SIG-M5 treated with dmso at 0.1 percent for 504 hours (cell line): ENCODE data around the gene SEMA6B.
A peak's percentile ranks its signal among the peaks of the same experiment; 100 is the strongest.
"Not testable (repeated sequence)": the region's sequence is repeated elsewhere in the genome, so short reads cannot be mapped to it uniquely, and the experiment has no call there.

Experiments
- DNase-seq: peaks from one replicate; lab custom pipeline; 2025; ENCODE audit not compliant: unreplicated experiment; lab: John Stamatoyannopoulos, UW

The SEMA6B gene

DNA sequence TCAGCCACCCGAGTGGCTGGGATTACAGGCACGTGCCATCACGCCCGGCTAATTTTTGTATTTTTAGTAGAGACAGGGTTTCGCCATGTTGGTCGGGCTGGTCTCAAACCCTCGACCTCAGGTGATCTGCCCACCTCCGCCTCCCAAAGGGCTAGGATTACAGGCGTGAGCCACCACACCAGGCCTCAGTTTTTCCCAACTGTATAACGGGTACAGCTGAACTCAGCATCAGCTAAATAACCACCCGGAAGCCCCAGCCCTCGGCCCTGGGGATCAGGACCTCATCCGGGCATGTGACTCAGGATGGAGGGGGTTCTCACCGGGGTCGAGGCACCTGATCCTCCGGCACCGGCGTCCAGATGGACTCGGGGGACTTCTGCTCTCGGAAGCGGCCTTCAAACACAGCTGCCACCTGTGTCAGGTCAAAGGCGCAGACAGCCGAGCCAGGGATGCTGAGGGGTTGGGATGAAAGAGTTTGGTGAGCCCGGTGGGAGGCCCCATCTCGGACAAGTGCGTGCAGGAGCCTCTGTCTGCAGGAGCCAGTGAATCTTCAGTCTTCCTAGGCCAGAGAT is 8.9 kb downstream of the SEMA6B start:
- no peak for DNase-seq

DNA sequence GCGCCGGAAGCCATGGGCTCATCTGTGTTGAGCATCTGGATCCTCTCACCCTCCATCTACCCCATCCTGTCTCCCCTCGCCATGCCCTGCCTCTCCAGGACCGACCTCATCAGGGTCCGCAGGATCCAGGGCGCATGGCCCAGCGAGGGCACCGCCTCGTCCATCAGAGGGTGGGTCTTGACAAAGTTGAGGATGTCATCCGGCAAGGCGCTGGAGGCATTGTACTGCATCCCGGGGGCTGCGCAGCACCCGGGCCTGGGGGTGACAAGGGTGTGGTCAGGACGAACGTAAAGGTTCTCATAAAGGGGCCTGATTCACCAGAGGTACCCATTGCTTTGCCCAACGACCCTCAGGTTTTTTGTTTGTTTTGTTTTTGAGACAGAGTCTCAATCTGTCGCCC is 9.5 kb downstream of the SEMA6B start:
- DNase-seq: no peak

DNA sequence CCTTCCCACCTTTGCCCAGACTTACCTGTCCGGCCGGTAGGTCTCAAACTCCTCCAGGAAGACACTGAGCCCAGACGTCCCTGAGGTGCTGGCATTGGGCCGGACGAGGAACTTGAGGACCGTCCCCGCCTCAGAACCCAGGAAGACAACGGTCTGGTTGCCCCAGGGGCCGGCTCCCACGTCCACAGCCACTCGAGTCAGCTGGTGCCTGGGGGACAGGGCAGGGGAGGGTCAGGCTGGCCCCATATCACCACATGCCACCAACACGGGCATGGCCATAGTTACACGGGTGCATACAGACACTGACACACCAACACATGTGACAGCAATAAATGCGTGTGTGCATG is 11.3 kb downstream of the SEMA6B start:
- no peak for DNase-seq

DNA sequence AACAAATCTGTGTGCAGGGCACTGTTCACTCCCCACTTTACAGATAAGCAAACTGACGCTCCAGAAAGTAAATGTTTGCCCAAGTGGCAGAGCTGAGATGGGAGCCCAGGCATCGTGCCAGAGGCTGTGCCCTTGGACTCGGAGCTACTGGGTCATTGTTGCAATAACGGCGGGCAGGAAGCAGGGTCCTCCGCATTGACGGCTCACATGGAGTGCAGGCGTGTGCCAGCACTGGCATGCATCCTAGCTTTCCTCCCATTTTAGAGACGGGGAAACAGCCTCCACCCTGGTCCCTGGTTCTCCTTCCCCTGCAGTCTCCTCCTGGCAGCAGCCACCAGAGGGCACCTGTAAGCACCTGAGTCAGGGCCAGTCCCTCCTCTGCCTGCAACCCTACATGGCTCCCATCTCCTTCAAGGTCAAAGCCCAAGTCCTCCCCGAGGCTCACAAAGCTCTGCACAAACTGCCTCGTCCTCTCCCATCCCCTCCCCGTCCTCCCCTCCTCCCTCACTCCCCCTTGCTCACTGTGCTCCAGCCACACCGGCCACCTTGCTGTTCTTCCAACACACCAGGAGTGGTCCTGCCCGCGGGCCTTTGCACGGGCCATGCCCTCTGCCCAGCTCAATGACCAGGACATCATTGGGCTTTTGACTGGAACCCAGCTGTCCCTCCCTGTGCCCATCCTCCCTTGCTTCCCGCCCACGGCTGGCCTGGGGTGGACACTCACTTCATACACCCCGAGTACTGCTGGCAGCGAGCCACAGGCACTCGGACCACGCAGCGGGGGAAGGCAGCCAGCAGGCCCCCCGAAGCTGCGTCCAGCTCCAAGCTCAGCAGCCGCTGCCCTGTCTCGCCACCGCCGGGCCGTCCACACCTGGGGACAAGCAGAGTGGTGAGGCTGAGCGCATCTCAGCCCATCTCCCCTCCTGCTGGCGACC is 11.9 kb downstream of the SEMA6B start:
- no peak for DNase-seq

DNA sequence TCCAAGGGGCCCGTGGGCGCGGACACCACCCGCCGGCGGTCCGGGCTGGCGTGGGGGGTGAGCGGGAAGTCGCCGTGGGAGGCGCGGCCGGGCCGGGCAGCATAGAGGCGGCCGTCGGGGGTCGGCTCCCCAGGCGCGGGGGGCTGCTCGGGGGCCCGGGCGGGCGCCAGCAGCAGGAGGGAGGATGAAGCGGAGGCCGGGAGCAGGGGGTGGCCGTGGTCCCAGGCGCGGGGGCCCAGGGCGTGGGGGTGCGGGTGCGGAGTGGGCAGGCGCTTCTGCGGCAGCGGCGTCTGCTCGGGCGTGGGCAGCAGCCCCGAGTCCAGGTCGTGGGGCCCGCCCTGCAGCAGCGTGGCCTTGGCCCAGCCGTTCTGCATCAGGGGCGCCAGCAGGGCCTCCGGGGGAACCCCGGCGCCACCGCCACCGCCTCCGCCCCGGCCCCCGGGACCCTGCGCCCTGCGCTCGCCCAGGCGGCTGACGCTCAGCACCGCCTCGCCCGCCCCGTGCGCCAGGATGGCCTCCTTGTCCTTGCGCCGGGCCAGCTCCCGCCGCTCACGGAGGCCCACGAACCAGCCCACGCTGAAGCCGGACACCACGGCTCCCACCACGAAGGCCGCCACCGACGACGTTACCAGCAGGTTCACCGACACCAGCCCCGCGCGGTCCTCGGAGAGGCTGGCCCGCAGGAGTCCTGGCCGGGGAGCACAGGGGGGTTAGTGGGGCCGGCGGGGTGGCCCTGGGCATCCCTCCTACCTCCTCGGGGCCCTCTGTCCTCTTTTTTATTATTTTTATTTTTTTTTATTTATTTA is 15.4 kb downstream of the SEMA6B start:
- DNase-seq: no peak

DNA sequence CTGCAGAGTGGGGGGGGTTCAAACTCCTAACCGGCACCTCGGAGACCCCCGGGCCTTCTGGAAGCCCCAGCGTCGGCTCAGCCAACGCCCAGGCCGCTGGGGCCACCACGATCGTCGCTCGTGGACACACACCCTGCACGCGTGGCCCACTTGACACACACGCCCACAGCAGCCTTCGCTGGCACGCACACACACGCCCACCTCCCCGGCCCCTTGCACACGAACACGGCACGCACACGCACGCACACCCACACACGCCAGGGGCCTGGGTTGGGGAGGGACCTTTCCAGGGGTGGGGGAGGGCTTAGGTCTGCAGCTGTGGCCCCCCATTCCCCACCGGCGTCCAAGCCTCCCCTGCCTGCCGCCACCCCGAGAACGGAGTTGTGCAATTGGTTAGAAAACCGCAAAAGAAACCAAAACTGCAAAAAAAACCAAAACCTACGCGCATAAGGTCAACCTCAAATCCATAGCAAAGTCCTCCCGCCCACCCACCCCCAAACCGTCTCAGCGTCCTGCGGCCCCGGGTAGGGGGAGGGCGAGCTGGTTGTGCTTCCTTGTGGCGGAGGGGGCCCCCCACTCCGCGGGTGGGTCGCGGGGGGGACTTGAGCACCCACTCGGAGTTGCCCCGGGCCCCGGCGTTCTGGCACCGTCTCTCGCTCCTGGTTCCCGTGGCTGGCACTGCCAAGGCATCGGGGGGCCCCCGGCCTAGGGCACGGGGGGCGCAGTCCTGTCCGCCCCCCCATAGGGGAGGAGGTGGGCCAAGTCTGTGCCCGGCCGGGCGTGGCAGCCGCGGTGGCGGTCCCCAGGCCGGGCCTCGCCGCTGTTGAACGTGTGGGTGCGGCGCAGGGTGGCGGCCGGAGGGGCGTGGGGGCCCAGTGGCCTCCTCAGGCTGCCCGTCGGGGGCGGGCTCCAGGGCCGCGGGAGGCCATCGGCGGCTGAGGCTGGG is 16.3 kb downstream of the SEMA6B start:
- DNase-seq: peak; percentile 33

DNA sequence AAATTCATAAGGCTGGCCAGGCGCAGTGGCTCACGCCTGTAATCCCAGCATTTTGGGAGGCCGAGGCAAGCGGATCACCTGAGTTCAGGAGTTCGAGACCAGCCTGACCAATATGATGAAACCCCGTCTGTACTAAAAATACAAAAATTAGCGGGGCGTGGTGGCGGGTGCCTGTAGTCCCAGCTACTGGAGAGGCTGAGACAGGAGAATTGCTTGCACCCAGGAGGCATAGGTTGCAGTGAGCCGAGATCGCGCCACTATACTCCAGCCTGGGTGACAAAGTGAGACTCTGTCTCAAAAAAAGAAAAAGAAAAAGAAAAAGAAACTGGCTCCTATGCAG is 17.7 kb downstream of the SEMA6B start:
- DNase-seq: not testable (repeated sequence)

DNA sequence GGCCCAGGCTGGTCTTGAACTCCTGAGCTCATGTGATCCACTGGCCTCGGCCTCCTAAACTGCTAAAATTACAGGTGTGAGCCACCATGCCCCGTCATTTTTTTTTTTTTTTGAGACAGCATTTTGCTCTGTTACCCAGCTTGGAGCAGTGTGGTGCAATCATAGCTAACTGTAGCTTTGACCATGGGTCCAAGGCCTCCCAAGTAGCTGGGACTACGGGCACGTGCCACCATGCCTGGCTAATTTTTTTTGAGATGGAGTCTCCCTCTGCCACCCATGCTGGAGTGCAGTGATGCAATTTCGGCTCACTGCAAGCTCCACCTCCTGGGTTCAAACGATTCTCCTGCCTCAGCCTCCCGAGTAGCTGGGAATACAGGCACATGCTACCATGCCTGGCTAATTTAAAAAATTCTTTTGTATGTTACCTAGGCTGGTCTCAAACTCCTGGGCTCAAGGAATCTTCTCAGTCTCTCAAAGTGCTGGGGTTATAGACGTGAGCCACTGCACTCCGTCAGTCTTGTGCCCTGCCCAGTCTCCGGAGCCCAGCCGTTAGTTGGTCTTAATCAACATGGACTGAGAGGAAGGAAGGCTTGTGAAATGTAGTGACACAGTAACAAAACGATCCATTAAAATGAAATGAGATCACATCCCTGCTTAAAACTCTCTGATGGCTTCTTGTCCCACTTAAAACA is 18.2 kb downstream of the SEMA6B start:
- peak; percentile 16 for DNase-seq

DNA sequence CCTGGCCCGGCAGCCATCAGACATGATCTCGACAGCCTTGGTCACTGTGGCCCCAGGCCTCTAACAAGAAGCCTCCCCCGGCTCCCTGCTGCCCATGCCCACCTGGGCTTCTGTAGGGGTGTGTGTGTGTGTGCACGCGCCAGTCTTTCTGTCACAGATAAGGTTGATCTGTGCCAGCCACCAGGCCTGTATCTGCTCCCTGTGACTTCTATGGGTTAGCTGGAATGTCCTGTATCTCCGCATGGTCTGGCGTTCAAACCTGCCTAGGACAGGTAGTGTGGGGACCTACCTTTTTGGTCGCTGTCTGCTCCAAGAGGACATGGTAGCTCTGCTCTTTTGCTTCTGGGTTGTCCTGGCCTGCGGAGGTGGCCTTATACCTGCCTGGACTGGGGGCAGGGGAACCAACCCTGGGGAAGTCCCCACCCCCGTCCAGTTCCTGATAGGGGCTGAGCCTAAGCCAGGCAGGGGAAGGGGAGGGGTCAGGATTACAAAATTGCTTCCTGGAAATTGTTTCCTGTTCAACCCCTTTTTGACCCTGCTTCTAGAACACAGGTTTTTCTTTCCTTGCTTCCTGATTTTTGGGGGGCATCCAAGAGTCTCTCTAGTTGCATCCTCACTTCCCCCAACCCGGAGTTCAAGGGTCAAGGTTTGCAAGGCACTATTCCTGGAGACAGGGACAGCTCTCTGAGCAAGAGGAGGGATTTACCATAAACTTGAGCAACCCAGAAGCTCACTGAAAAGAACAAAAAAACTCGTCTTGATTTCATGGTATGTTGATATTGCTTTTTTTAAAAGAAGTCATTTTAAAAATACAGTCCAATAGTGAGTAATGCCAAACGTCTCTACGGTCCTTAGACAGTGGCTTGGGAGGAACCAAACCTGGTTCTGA is 19.5 kb downstream of the SEMA6B start, which contains the start of gene LRG1:
Gene LRG1 (minus strand): TSS at position 344 of the 889 bp plus-strand sequence. CDS start 23 bp downstream, at position 321.
- DNase-seq: peak; percentile 76

DNA sequence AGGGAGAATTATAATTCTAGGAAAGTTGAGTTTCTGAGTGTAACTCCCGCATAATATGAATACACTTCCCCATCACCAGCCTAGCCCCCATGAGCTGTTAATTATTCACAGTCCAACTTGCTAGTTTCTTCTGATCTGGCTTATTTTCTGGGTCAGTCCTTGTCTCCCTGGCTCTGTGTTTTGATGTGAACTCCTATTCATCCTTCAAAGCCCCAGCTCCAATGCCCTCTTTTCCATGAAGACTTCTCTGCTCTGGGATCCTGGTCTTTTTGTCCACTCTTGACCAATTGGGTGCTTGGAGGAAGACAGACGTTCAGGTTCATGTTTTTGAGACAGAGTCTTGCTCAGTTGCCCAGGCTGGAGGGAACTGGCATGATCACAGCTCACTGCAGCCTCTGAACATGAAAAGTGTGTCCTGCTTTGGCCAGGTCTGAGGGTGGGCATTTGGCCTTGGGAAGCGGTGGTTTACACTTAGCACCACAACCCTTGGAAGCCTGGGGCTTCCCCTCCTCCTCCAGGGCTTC is 20.3 kb downstream of the SEMA6B start:
- no peak for DNase-seq

DNA sequence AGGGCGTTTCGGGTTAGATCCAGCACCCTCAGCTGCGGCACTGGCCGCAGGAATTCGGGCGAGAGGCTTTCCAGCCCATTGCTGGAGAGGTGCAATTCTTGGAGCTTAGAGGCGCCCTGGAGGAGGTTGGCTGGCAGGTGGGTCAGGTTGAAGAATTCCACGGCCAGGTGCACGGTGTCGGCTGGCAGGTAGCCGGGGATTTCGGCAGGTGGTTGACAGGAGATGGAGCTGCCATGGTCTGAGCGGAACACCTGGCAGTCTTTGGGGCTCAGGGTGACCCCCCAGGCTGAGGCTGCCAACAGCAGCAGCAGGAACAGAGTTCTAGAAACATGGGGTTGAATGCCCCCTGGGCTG is 20.9 kb downstream of the SEMA6B start:
- DNase-seq: no peak

DNA sequence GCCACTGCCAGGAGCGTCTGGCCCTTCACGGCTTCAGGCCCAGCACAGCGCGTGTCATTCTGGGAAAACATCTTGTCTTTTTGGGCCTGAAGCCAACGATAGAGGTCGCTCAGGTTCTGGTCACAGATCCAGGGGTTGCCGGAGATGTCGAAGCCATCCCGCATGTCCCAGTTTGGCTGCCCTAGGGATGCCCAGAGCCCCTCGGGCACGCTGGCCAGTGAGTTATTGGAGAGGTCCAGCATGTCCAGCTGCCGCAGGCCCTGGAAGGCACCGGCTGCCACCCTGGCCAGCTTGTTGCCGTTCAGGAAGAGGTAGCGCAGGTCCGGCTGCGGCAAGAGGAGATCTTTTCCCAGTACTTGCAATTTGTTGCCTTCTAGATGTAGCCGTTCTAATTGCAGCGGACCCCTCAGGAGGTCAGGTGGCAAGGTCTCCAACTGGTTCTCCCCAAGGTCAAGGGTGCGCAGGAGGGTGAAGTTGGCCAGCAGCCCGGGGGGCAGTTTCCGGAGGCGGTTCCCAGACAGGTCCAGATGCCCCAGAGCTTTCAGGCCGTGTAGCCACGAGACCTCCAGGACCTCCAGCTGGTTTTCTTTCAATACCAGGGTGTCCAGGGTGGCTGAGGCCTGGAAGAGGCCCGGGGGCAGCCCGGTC is 21.4 kb downstream of the SEMA6B start:
- no peak for DNase-seq

DNA sequence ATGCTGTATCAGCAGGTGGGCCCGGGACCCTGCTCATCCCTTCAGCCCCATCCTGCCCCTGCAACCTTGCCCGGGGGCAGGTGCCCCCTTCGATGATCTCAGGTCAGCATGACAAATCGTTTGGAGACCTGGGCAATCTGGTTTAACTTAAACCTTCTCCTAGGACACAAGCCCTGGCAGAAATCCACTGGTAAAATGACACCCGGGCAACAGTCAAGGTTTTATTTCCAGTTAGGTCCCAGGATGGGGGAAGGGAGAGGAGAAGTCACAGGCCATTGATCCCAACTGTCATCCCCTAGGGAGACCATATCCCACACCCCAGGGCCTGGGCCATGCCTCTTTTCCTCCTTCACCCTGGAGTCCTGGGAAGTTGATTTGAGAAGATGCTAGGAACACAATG is 22.7 kb downstream of the SEMA6B start:
- no peak for DNase-seq

DNA sequence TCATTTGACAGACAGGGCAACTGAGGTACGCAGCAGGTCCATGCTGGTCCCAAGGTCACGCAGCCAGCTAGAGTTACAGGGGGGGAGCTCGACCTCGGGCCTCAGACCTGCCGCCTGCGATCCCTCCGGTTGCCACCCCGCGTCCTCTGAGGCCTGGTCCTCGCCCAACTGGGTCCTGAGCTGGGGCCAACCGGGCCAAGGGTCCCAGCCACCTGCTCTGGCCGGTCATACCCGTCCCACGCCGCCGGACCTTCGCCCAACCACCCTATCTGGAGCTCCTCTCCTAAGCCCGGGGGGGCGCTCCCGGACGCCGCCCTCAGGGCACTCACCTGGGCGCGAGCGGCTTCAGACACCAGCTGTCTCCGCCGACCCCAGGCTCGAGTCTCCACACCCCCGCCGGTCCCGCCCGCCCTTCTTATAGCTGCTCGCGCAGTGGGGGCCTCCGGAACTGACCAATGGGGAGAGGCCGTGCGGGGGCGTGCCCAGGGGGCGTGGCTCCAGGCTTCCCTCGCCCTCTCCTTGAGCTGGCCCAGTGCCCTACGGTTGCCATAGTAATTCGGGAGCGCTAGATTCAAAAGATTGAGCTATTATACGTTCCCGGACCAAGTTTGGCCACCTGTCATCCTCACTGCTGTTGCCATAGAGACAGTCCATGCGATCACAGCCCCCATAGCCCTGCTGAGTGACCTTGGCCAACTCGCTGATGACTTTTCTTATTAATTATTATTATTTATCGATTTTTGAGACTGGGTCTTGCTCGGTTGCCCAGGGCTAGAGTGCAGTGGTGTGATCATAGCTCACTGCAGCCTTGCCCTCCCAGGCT is 24.4 kb downstream of the SEMA6B start, which contains the start of gene PLIN5:
Gene PLIN5 (minus strand): TSS at position 389 of the 823 bp plus-strand sequence. CDS start 1,150 bp downstream, outside the sequence.
- DNase-seq: peak; percentile 30

DNA sequence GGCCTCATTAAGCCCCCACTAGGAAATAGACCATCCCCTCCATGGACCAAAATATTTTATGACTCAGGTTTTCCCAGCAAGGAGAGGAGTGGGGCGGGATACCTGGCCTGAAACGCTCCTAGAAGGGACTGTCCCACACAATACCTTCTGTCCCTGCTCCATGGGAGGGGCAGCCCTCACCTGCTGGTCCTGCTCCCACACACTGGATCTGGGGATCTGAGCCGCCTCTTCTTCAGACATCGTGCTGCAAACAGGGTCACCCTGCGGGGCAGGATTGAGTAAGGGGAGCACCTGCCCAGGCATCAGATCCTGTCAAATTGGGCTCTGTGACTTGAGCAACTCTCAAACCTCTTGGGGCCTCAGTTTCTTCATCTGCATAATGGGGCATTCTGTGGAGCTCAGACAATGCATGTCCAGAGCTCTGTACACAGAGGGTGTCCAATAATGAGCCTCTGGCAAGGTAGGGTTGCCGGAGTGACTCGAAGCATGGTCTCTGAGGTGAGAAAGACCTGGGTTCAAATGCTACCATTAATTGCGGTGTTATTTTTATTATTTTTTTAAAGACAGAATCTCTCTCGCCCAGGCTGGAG is 25.6 kb downstream of the SEMA6B start:
- no peak for DNase-seq

DNA sequence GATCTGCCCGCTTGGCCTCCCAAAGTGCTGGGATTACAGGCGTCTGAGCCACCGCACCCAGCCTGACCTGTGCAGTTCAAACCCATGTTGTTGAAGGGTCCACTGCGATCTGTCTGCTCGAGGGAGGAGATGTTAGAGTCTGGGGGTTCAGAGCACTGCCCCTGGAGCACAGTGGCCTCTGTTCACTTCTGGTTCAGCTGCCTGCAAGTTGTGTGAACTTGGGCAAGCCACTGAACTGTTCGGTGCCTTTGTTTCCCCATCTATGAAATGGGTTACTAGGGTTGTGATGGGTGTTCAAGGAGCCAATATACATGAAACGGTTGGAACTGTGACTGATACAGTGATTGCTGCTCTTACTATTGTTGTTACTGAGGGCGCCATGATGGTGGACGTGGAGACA is 26.1 kb downstream of the SEMA6B start:
- DNase-seq: no peak

DNA sequence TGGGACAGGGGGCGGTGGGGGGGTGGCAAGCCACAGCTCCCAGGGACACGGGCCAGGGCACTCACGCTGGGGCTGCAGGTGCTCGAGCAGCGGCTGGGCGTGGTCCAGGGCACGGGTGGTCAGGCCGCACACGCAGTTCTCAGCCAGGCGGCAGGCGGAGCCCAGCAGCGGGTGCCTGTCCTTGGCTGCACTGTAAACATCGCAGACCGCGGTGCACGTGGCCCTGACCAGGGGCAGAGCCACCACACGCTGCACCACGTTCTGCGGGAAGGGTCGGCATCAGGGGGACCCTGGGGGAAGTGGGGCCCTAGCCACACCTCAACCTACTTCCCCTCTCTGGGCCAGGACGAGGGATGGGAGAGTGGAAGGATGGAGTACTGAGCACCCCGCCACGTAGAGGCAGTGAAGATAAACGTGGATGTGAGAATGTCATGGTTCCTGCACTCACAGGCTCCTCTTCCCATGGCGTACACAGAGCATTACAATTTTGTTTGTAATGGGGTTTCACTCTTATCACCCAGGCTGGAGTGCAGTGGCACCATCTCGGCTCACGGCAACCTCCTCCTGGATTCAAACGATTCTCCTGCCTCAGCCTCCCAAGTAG is 27.8 kb downstream of the SEMA6B start:
- DNase-seq: no peak
